HG02798 (cell line): ENCODE data around the gene NOS3.

Experiments
- ATAC-seq: cut with Tn5 transposase; IDR thresholded peaks from one replicate; pipeline ENCODE4 v1.9.1; 2021; ENCODE audit warnings: mild to moderate bottlenecking; ENCODE audit not compliant: unreplicated experiment, poor library complexity

NOS3 gene

GRCh38 chr7:150990416-150991186 is at the start of gene NOS3:
TSS of gene NOS3 (plus strand) at chr7:150991017. CDS start at chr7:150993804, 2,787 bp downstream.
- ATAC-seq, result no peak

GRCh38 chr7:150941351-150942000 is 49.3 kb upstream of the NOS3 start:
- ATAC-seq, result no peak

GRCh38 chr7:150942001-150942590 is 48.7 kb upstream of the NOS3 start:
- no peak for ATAC-seq

- no peak for ATAC-seq
Measured at GRCh38 chr7:150942591-150943452, 48.0 kb upstream of the NOS3 start.

GRCh38 chr7:150943453-150943814 is 47.4 kb upstream of the NOS3 start:
- ATAC-seq, result no peak

GRCh38 chr7:150944066-150945042 is 46.5 kb upstream of the NOS3 start:
- no peak for ATAC-seq

- no peak for ATAC-seq
Measured at GRCh38 chr7:150945171-150945852, 45.5 kb upstream of the NOS3 start.

GRCh38 chr7:150945853-150946420 is 44.9 kb upstream of the NOS3 start:
- ATAC-seq, result no peak

DNA sequence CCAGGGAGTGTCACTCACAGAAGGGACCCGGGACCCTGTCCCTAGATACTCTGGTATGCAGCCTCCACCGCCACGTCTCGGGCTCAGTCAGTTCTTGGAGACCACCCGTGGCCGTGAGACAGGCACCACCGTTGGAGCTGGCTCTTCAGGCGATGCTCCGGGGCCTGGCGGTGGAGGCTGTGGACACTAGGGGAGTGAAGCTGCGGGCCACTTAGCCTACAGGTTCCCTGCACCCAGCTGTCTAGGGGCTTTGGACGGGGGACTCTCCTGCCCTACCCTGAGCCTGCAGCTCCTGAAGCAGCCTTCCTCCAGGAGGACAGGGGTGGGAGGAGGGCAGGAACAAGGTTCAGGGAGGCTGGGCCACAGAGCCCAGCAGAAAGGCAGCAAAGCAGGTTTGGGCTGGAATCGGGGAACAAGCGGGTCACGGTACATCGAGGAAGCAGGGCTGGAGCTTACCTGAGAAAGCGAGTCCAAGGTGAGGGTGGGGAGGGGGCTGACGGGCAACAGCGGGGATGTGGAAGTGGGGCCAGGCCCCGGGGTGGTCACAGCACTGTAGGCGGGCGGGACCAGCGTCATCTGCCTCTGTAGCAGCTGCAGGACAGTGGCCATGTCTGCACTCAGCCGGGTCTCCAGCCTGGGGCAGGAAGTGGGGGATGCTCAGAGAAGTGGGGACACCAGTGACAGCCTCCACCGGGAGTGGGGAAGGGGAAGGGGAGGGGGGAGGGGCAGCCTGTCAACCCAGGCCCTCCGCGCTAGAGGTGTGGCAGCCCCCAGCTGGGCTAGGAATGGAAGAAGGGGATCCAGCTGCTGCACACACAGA is 44.2 kb upstream of the NOS3 start:
- no peak for ATAC-seq

DNA sequence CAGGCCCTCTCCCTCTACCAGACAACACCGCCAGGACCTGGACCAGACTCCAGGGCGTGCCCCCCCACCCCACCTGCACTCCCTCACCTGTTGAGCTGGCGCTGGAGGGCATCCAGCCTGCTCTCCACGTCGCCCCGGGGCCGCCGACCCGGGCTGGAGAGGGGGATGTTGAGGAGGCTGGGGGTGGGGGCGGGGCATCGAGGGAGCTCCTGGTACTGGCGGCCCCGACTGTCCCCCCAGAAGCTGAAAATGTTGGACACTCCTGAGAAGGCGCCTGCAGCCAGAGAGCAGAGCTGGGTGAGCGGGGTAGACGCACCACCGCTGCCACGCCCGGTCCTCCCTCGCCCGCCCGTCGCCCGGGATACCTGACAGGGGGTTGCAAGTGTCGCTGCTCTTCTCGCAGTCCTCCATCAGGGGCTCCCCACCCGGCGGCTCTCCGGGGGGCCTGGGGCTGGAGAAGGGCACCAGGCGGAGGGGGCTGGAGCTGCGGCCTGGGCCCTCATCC is 43.5 kb upstream of the NOS3 start:
- no peak for ATAC-seq

GRCh38 chr7:150947761-150948651 is 42.8 kb upstream of the NOS3 start:
- ATAC-seq, result no peak

DNA sequence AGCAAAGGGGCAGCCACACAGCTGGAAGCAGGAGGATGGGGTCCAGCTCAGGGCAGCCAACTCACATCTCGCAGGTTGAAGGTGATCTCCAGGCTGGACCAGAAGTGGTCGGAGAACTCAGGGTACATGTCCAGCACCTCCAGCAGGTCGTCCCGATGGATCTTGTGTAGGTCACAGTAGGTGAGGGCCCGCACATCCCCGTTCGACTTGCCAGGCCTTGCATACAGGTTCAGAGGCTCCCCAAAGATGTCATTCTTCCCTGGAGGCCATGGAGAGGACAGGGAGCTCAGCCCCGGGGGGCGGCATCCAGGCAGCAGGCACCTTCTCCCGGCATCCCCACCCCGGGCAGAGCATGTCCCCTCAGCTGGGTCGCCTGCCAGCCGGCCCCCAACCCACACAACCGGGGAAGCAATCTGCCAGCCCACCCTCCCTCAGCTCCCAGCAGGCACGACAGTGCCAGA is 42.0 kb upstream of the NOS3 start:
- ATAC-seq, result no peak

DNA sequence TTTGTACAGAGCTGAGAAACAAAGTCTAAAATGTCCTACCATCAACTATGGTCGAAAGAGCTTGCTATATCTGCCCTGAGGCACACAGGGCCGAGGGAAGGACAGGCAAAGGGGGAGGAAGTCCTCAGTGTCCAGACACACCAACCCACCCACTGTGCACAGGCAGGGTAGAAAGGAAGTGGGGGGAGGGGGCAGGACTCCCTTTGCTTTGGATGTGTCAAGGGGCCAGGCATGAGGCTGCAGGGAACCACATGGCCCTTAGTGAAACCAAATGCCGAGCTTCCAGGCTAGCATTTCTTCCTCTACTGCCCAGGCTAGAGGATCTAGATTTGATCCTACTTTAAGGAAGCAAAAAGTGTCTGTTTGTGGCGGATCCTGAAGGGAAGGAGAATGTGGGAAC is 41.3 kb upstream of the NOS3 start:
- ATAC-seq, result no peak

DNA sequence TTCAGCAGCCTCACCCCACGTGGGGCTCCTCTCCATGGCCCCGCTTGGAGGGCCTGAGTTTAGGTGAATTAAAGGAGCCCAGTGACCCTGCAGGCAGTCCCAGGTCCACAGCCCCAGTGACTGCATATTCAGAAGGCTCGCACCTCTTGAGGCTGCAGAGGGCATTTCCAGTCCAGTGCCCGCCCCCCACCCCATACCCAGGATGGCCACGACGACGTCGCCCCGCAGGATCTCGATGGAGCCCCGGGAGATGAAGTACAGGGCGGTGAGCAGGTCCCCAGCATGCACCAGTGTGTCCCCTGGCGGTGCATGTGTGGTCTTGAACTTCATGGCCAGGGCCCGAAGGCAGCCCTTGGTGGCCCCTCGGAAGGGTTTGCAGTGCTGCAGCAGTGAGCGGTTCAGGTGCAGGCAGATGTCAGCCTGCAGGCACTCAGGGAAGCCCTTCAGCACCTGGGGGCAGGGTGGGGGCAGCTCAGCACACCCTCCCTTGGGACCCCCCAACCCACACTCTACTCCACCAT is 40.8 kb upstream of the NOS3 start:
- ATAC-seq, result no peak

DNA sequence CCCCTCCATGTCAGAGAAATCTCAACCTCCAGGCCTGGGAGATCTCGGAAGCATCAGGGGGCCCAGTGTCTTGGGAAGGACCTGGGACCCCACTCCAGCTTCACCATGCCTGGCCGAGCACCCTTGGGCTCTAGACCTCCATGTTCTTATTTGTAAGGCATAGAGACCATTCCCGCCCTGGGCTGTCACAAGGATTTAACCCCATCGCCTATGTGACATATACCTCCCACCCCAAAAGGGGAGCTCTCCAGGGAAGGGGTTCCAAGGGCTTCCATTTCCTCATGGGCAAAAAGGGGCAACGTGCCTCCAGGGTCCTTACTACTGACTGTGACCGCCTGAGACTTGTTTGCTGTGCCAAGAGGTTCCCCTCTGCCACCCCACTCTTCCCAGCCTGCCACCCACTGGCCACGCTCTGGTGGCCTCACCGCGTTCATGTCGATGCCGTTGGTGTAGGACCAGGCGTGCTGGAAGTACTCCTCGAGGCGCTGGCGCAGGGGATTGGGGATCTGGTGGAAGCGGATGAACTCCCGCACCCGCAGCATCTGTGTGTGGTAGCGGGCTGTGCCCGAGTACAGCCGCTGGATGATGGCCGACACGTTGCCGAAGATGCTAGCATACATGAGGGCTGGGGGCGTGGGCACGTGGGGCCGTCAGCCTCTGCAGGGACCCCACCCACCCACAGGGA is 40.2 kb upstream of the NOS3 start:
- no peak for ATAC-seq

- ATAC-seq, result no peak
Measured at GRCh38 chr7:150951181-150951520, 39.7 kb upstream of the NOS3 start.
